ENCODE measurements around the gene VPS26B. TPM values are rescaled to one million over a fixed set of nuclear protein-coding genes. Genes with fewer than 3 reads are reported as not detected.

Gene VPS26B
- total and polyA plus RNA-seq, 2 experiments from 2014 or later = 10.1 to 29.1 TPM

DNA sequence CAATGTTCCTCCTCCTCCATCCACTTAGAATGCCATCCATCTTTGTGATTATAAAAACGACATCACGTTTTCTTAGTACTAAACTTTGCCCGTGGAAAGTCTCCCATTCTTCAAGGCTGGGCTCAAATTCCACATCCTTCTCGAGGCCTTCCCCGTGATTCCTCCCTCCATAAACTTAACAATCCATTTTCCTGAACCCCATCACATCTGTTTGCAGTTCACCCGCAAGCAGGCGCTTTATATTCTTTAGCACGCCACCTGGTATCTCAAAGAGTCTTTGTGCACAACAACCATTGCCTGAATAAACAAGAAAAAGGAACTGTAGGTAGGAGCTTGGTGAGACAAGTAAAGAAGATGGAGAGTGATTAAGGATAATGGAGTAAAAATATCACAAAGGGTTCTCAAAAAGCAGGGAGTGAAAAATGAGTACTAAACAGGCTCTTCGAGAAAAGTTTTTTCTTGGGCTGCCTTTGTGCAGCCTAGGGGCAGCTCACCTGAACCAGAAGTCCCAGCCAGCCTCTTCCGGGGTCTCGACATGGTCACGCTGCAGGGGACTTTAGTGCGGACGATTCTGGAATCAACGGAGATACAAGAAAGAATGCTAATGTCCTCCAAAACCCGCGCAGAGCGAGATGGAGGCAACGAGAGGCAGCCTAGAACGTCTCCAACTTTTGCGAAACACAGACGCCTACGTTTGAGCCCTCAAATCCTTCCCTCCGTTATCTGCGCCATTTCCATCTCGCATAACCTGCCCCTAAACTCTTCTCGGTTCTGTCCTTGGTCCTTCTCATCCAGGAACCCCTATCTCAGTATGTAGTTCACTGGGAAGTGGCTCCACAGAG lies 28.1 kb downstream of the VPS26B start:
- Histone ChIP-seq H3K4me1 (ENCODE audit: insufficient read depth) (peaks cover 24% of the 10 kb centered on the region), H3K79me2 (replicated peaks; ENCODE audit: insufficient read depth) (peaks cover 46% of the 10 kb centered on the region), H3K27ac (ENCODE audit: low read depth) (no peak overlapping the region), H3K36me3 (ENCODE audit: insufficient read depth) (peaks cover 31% of the 10 kb centered on the region), H3K4me2 (peak overlapping the region; percentile 77), H3K4me3 (peak overlapping the region; percentile 65), H3F3A (replicated peaks; ENCODE audit: low read depth) (no peaks in the 10 kb centered on the region; the same call in 1 of the 2 replicates), H4K20me1 (replicated peaks; ENCODE audit: insufficient read depth) (peaks cover 17% of the 10 kb centered on the region), H3K27me3 (ENCODE audit: insufficient read depth) (no peaks in the 10 kb centered on the region), H2AFZ (peak overlapping the region; percentile 77), H3K9me2 (ENCODE audit: insufficient read depth) (no peaks in the 10 kb centered on the region)
- Mint-ChIP-seq H3K36me3 (ENCODE audit: low read depth) (peaks cover 45% of the 10 kb centered on the region), H3K27me3 (ENCODE audit: insufficient read depth, low read depth, poor library complexity) (no peaks in the 10 kb centered on the region), H3K27ac (peak overlapping the region; percentile 82), H3K9me3 (no peaks in the 10 kb centered on the region), H3K4me1 (peaks cover 26% of the 10 kb centered on the region), H3K4me3 (peak overlapping the region; percentile 81)
- ATAC-seq (peak; percentile 47), DNase-seq (ENCODE audit: low spot score) (peak; percentile 58)
- TF ChIP-seq, protein P1, sequence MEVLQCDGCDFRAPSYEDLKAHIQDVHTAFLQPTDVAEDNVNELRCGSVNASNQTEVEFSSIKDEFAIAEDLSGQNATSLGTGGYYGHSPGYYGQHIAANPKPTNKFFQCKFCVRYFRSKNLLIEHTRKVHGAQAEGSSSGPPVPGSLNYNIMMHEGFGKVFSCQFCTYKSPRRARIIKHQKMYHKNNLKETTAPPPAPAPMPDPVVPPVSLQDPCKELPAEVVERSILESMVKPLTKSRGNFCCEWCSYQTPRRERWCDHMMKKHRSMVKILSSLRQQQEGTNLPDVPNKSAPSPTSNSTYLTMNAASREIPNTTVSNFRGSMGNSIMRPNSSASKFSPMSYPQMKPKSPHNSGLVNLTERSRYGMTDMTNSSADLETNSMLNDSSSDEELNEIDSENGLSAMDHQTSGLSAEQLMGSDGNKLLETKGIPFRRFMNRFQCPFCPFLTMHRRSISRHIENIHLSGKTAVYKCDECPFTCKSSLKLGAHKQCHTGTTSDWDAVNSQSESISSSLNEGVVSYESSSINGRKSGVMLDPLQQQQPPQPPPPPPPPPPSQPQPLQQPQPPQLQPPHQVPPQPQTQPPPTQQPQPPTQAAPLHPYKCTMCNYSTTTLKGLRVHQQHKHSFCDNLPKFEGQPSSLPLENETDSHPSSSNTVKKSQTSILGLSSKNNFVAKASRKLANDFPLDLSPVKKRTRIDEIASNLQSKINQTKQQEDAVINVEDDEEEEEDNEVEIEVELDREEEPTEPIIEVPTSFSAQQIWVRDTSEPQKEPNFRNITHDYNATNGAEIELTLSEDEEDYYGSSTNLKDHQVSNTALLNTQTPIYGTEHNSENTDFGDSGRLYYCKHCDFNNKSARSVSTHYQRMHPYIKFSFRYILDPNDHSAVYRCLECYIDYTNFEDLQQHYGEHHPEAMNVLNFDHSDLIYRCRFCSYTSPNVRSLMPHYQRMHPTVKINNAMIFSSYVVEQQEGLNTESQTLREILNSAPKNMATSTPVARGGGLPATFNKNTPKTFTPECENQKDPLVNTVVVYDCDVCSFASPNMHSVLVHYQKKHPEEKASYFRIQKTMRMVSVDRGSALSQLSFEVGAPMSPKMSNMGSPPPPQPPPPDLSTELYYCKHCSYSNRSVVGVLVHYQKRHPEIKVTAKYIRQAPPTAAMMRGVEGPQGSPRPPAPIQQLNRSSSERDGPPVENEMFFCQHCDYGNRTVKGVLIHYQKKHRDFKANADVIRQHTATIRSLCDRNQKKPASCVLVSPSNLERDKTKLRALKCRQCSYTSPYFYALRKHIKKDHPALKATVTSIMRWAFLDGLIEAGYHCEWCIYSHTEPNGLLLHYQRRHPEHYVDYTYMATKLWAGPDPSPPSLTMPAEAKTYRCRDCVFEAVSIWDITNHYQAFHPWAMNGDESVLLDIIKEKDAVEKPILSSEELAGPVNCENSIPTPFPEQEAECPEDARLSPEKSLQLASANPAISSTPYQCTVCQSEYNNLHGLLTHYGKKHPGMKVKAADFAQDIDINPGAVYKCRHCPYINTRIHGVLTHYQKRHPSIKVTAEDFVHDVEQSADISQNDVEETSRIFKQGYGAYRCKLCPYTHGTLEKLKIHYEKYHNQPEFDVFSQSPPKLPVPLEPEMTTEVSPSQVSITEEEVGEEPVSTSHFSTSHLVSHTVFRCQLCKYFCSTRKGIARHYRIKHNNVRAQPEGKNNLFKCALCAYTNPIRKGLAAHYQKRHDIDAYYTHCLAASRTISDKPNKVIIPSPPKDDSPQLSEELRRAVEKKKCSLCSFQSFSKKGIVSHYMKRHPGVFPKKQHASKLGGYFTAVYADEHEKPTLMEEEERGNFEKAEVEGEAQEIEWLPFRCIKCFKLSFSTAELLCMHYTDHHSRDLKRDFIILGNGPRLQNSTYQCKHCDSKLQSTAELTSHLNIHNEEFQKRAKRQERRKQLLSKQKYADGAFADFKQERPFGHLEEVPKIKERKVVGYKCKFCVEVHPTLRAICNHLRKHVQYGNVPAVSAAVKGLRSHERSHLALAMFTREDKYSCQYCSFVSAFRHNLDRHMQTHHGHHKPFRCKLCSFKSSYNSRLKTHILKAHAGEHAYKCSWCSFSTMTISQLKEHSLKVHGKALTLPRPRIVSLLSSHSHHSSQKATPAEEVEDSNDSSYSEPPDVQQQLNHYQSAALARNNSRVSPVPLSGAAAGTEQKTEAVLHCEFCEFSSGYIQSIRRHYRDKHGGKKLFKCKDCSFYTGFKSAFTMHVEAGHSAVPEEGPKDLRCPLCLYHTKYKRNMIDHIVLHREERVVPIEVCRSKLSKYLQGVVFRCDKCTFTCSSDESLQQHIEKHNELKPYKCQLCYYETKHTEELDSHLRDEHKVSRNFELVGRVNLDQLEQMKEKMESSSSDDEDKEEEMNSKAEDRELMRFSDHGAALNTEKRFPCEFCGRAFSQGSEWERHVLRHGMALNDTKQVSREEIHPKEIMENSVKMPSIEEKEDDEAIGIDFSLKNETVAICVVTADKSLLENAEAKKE (CRISPR knock-in tag; IDR thresholded peaks at IDR 0.05) = no peak
- TF ChIP-seq, protein P2, sequence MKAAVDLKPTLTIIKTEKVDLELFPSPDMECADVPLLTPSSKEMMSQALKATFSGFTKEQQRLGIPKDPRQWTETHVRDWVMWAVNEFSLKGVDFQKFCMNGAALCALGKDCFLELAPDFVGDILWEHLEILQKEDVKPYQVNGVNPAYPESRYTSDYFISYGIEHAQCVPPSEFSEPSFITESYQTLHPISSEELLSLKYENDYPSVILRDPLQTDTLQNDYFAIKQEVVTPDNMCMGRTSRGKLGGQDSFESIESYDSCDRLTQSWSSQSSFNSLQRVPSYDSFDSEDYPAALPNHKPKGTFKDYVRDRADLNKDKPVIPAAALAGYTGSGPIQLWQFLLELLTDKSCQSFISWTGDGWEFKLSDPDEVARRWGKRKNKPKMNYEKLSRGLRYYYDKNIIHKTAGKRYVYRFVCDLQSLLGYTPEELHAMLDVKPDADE (IDR thresholded peaks at IDR 0.05) = no peak
- no peak for TF ChIP-seq EZH2 (IDR thresholded peaks at IDR 0.05; ENCODE audit: low read depth, unreplicated experiment)
- TF ChIP-seq, protein P3, sequence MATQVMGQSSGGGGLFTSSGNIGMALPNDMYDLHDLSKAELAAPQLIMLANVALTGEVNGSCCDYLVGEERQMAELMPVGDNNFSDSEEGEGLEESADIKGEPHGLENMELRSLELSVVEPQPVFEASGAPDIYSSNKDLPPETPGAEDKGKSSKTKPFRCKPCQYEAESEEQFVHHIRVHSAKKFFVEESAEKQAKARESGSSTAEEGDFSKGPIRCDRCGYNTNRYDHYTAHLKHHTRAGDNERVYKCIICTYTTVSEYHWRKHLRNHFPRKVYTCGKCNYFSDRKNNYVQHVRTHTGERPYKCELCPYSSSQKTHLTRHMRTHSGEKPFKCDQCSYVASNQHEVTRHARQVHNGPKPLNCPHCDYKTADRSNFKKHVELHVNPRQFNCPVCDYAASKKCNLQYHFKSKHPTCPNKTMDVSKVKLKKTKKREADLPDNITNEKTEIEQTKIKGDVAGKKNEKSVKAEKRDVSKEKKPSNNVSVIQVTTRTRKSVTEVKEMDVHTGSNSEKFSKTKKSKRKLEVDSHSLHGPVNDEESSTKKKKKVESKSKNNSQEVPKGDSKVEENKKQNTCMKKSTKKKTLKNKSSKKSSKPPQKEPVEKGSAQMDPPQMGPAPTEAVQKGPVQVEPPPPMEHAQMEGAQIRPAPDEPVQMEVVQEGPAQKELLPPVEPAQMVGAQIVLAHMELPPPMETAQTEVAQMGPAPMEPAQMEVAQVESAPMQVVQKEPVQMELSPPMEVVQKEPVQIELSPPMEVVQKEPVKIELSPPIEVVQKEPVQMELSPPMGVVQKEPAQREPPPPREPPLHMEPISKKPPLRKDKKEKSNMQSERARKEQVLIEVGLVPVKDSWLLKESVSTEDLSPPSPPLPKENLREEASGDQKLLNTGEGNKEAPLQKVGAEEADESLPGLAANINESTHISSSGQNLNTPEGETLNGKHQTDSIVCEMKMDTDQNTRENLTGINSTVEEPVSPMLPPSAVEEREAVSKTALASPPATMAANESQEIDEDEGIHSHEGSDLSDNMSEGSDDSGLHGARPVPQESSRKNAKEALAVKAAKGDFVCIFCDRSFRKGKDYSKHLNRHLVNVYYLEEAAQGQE (IDR thresholded peaks at IDR 0.05; ENCODE audit: unreplicated experiment) = peak; percentile 36
- no peak for TF ChIP-seq STAT1 (IDR thresholded peaks at IDR 0.05; ENCODE audit: unreplicated experiment)
- no peak for TF ChIP-seq POLR2AphosphoS5 (IDR thresholded peaks at IDR 0.05; ENCODE audit: low read depth)
